Tibial nerve (tissue), 4 donors: Measurements from ENCODE around the gene ANKS6.

Experiments used
- EP300 ChIP-seq, 2 donors: sonication (generic); formaldehyde crosslinking; IDR thresholded peaks; one replicate each; pipeline ENCODE4 v1.6.1; 2017; ENCODE audit warnings: antibody characterized with exemption in 2 of 2, mild to moderate bottlenecking in 1 of 2
- POLR2A ChIP-seq, 2 donors: fragments of 450-650 bp; IDR thresholded peaks; one replicate each; pipeline ENCODE4 v1.6.1; 2017; ENCODE audit warnings: antibody characterized with exemption in 2 of 2, mild to moderate bottlenecking in 2 of 2, moderate library complexity in 2 of 2
- TF ChIP-seq, protein P1 (sequence below), 5 experiments: fragments of 200-600 bp in 3 of 5; fragments of 450-650 bp in 2 of 5; sonication (generic) in 3 of 5; IDR thresholded peaks; one replicate each; pipeline ENCODE4 v1.5.1; 2016 to 2019; ENCODE audit warnings: antibody characterized with exemption in 5 of 5, mild to moderate bottlenecking in 3 of 5, moderate library complexity in 2 of 5

- TF ChIP-seq, protein P1, sequence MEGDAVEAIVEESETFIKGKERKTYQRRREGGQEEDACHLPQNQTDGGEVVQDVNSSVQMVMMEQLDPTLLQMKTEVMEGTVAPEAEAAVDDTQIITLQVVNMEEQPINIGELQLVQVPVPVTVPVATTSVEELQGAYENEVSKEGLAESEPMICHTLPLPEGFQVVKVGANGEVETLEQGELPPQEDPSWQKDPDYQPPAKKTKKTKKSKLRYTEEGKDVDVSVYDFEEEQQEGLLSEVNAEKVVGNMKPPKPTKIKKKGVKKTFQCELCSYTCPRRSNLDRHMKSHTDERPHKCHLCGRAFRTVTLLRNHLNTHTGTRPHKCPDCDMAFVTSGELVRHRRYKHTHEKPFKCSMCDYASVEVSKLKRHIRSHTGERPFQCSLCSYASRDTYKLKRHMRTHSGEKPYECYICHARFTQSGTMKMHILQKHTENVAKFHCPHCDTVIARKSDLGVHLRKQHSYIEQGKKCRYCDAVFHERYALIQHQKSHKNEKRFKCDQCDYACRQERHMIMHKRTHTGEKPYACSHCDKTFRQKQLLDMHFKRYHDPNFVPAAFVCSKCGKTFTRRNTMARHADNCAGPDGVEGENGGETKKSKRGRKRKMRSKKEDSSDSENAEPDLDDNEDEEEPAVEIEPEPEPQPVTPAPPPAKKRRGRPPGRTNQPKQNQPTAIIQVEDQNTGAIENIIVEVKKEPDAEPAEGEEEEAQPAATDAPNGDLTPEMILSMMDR (IDR thresholded peaks at IDR 0.05): no peak
- TF ChIP-seq POLR2A (IDR thresholded peaks at IDR 0.05): no peak
- TF ChIP-seq EP300 (IDR thresholded peaks at IDR 0.05): no peak
Observed at GRCh38 chr9:98838155-98838867, 42.0 kb upstream of the ANKS6 start.
